ENCODE data around the gene C1orf21. TPM values are rescaled to one million over a fixed set of nuclear protein-coding genes. Genes with fewer than 3 reads are reported as not detected.

C1orf21 gene
- total RNA-seq, 1 experiment from 2014 or later: 28.5 TPM

DNA sequence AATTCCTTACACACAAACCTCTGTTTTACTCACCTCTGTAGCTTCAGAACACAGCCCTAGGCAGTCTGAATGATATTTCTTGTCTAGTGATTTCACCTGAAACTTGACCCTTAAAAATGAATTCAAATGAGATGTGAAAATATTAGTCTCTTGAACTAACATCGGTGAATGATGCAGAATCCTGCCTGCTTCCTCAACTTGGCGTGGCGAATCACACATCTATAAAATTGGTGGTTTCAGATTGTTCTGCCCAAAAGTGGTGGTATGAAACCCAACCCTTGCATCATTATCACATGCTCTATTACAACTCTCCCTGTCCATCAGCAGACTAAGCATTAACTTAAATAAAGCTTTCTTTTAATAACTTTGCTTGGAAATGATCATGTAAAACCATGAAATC is 26.9 kb upstream of the C1orf21 start:
- ChIA-PET CTCF (interaction anchor here (2.0 kb wide), 1 partner anchor 304 kb away, joined by 8 read pairs; no protein-coding TSS in a partner anchor), POLR2A (no interaction called here)
- DNase-seq (ENCODE audit: low spot score) (no peak), ATAC-seq (no peak)
- no peak overlapping the region for H3K4me3 Mint-ChIP-seq
- H3K27ac Mint-ChIP-seq: no peak overlapping the region
- peaks cover 8% of the 10 kb centered on the region; the same call in 1 of the 2 replicates for H3K9me3 Mint-ChIP-seq
- H3K4me1 Mint-ChIP-seq: no peaks in the 10 kb centered on the region
- TF ChIP-seq, protein P1, sequence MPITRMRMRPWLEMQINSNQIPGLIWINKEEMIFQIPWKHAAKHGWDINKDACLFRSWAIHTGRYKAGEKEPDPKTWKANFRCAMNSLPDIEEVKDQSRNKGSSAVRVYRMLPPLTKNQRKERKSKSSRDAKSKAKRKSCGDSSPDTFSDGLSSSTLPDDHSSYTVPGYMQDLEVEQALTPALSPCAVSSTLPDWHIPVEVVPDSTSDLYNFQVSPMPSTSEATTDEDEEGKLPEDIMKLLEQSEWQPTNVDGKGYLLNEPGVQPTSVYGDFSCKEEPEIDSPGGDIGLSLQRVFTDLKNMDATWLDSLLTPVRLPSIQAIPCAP (CRISPR knock-in tag; IDR thresholded peaks at IDR 0.05): no peak
- TF ChIP-seq, protein P2, sequence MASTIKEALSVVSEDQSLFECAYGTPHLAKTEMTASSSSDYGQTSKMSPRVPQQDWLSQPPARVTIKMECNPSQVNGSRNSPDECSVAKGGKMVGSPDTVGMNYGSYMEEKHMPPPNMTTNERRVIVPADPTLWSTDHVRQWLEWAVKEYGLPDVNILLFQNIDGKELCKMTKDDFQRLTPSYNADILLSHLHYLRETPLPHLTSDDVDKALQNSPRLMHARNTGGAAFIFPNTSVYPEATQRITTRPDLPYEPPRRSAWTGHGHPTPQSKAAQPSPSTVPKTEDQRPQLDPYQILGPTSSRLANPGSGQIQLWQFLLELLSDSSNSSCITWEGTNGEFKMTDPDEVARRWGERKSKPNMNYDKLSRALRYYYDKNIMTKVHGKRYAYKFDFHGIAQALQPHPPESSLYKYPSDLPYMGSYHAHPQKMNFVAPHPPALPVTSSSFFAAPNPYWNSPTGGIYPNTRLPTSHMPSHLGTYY (CRISPR knock-in tag; IDR thresholded peaks at IDR 0.05): no peak
- no peak for TF ChIP-seq NR1H2 (CRISPR knock-in tag; IDR thresholded peaks at IDR 0.05)
- TF ChIP-seq CBFB (CRISPR knock-in tag; IDR thresholded peaks at IDR 0.05; ENCODE audit: low read depth): no peak
- no peak for TF ChIP-seq NFYB (CRISPR knock-in tag; conservative IDR thresholded peaks at IDR 0.05; ENCODE audit: low read depth)
- TF ChIP-seq NR3C1 (CRISPR knock-in tag; conservative IDR thresholded peaks at IDR 0.05; ENCODE audit: low read depth): no peak
- no peaks in the 10 kb centered on the region for H3K27me3 Mint-ChIP-seq (ENCODE audit: low read depth)
- no peaks in the 10 kb centered on the region for H3K36me3 Mint-ChIP-seq

DNA sequence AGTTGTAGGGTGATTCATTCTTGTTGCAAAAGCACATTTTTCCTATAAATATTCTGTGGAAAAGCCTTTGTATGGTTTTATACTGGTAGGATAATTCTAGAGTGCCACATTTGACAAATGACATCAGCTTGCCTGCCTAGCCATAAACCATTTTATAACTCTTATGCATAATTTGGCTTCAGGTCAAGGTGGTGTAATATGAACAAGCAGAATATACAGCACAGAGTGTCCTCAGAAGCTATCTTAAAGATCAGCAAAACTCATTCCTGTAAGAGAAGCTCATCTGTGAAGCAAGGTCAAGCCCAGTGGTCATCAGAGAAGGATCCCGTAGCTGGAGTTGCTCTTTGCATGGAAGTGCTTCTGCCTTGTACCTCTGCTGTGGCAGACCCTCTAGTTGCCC is 24.0 kb upstream of the C1orf21 start:
- Mint-ChIP-seq H3K27ac (no peak overlapping the region), H3K36me3 (no peaks in the 10 kb centered on the region), H3K4me3 (no peak overlapping the region), H3K27me3 (ENCODE audit: low read depth) (no peaks in the 10 kb centered on the region), H3K4me1 (no peaks in the 10 kb centered on the region), H3K9me3 (peaks cover 8% of the 10 kb centered on the region; the same call in 1 of the 2 replicates)
- DNase-seq (ENCODE audit: low spot score) (no peak), ATAC-seq (no peak)
- ChIA-PET POLR2A (no interaction called here), CTCF (no interaction called here)
- TF ChIP-seq, protein P3, sequence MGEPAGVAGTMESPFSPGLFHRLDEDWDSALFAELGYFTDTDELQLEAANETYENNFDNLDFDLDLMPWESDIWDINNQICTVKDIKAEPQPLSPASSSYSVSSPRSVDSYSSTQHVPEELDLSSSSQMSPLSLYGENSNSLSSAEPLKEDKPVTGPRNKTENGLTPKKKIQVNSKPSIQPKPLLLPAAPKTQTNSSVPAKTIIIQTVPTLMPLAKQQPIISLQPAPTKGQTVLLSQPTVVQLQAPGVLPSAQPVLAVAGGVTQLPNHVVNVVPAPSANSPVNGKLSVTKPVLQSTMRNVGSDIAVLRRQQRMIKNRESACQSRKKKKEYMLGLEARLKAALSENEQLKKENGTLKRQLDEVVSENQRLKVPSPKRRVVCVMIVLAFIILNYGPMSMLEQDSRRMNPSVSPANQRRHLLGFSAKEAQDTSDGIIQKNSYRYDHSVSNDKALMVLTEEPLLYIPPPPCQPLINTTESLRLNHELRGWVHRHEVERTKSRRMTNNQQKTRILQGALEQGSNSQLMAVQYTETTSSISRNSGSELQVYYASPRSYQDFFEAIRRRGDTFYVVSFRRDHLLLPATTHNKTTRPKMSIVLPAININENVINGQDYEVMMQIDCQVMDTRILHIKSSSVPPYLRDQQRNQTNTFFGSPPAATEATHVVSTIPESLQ (CRISPR knock-in tag; IDR thresholded peaks at IDR 0.05): no peak
- TF ChIP-seq, protein P4, sequence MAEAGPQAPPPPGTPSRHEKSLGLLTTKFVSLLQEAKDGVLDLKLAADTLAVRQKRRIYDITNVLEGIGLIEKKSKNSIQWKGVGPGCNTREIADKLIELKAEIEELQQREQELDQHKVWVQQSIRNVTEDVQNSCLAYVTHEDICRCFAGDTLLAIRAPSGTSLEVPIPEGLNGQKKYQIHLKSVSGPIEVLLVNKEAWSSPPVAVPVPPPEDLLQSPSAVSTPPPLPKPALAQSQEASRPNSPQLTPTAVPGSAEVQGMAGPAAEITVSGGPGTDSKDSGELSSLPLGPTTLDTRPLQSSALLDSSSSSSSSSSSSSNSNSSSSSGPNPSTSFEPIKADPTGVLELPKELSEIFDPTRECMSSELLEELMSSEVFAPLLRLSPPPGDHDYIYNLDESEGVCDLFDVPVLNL (CRISPR knock-in tag; IDR thresholded peaks at IDR 0.05; ENCODE audit: borderline replicate concordance, low read depth): no peak
- TF ChIP-seq, protein P5, sequence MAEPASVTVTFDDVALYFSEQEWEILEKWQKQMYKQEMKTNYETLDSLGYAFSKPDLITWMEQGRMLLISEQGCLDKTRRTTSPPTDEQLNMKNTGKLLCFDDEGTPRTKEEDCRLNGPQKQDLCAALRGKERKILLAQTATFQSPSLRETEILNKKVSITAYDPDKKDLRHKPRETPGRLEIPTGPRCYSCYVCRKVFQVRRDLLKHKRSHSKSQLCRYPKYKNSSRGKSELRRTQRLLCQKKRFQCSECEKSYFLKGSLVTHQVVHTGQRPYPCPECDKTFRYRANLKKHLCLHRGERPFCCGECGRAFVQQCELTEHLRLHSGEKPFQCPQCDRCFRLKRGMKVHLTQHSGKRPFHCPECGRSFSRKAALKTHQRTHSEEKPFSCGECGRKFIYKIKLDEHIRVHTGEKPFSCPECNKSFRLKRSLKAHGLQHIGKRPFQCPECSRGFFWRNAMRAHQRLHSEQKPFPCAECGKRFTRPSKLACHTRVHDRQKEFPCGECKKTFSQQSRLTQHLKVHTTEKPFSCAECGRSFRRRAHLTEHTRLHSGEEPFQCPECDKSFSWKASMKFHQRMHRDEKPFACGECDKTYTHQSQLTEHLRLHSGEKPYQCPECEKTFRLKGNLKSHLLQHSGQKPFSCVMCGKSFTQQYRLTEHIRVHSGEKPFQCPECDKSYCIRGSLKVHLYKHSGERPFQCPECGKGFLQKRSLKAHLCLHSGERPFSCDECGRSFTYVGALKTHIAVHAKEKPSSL (CRISPR knock-in tag; conservative IDR thresholded peaks at IDR 0.05): no peak
- TF ChIP-seq, protein P6, sequence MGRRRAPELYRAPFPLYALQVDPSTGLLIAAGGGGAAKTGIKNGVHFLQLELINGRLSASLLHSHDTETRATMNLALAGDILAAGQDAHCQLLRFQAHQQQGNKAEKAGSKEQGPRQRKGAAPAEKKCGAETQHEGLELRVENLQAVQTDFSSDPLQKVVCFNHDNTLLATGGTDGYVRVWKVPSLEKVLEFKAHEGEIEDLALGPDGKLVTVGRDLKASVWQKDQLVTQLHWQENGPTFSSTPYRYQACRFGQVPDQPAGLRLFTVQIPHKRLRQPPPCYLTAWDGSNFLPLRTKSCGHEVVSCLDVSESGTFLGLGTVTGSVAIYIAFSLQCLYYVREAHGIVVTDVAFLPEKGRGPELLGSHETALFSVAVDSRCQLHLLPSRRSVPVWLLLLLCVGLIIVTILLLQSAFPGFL (CRISPR knock-in tag; IDR thresholded peaks at IDR 0.05; ENCODE audit: borderline replicate concordance): no peak
- TF ChIP-seq ZNF423 (CRISPR knock-in tag; IDR thresholded peaks at IDR 0.05): no peak
- TF ChIP-seq, protein P7, sequence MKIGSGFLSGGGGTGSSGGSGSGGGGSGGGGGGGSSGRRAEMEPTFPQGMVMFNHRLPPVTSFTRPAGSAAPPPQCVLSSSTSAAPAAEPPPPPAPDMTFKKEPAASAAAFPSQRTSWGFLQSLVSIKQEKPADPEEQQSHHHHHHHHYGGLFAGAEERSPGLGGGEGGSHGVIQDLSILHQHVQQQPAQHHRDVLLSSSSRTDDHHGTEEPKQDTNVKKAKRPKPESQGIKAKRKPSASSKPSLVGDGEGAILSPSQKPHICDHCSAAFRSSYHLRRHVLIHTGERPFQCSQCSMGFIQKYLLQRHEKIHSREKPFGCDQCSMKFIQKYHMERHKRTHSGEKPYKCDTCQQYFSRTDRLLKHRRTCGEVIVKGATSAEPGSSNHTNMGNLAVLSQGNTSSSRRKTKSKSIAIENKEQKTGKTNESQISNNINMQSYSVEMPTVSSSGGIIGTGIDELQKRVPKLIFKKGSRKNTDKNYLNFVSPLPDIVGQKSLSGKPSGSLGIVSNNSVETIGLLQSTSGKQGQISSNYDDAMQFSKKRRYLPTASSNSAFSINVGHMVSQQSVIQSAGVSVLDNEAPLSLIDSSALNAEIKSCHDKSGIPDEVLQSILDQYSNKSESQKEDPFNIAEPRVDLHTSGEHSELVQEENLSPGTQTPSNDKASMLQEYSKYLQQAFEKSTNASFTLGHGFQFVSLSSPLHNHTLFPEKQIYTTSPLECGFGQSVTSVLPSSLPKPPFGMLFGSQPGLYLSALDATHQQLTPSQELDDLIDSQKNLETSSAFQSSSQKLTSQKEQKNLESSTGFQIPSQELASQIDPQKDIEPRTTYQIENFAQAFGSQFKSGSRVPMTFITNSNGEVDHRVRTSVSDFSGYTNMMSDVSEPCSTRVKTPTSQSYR (CRISPR knock-in tag; IDR thresholded peaks at IDR 0.05): no peak
- TF ChIP-seq PRRX2 (CRISPR knock-in tag; IDR thresholded peaks at IDR 0.05): no peak
- no peak for TF ChIP-seq ZNF396 (CRISPR knock-in tag; IDR thresholded peaks at IDR 0.05; ENCODE audit: borderline replicate concordance)
- TF ChIP-seq, protein P8, sequence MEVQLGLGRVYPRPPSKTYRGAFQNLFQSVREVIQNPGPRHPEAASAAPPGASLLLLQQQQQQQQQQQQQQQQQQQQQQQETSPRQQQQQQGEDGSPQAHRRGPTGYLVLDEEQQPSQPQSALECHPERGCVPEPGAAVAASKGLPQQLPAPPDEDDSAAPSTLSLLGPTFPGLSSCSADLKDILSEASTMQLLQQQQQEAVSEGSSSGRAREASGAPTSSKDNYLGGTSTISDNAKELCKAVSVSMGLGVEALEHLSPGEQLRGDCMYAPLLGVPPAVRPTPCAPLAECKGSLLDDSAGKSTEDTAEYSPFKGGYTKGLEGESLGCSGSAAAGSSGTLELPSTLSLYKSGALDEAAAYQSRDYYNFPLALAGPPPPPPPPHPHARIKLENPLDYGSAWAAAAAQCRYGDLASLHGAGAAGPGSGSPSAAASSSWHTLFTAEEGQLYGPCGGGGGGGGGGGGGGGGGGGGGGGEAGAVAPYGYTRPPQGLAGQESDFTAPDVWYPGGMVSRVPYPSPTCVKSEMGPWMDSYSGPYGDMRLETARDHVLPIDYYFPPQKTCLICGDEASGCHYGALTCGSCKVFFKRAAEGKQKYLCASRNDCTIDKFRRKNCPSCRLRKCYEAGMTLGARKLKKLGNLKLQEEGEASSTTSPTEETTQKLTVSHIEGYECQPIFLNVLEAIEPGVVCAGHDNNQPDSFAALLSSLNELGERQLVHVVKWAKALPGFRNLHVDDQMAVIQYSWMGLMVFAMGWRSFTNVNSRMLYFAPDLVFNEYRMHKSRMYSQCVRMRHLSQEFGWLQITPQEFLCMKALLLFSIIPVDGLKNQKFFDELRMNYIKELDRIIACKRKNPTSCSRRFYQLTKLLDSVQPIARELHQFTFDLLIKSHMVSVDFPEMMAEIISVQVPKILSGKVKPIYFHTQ (CRISPR knock-in tag; IDR thresholded peaks at IDR 0.05): no peak
- TF ChIP-seq, protein P9, sequence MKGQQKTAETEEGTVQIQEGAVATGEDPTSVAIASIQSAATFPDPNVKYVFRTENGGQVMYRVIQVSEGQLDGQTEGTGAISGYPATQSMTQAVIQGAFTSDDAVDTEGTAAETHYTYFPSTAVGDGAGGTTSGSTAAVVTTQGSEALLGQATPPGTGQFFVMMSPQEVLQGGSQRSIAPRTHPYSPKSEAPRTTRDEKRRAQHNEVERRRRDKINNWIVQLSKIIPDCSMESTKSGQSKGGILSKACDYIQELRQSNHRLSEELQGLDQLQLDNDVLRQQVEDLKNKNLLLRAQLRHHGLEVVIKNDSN (CRISPR knock-in tag; IDR thresholded peaks at IDR 0.05): no peak
- TF ChIP-seq, protein P10, sequence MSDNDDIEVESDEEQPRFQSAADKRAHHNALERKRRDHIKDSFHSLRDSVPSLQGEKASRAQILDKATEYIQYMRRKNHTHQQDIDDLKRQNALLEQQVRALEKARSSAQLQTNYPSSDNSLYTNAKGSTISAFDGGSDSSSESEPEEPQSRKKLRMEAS (CRISPR knock-in tag; IDR thresholded peaks at IDR 0.05): no peak

All from WTC11 (cell line).